DND-41 (cell line): ENCODE data around the gene RBPJ.

Experiments
- ATAC-seq: fragments of 200-7000 bp; cut with Tn5 transposase; 3 replicates; pipeline ENCODE4 v1.9.1; 2021; ENCODE audit warnings: low read depth; ENCODE audit not compliant: insufficient read depth
- DNase-seq: peaks from one replicate; pipeline ENCODE4 v3.0.0-alpha.2; 2020
- H2AFZ ChIP-seq: 2 replicates; pipeline ENCODE4 v1.6.0; 2012; ENCODE audit warnings: low read depth, low read length
- H3K27ac ChIP-seq: 2 replicates; pipeline ENCODE4 v1.5.1; 2012; ENCODE audit warnings: low read length, inconsistent platforms
- H3K27me3 ChIP-seq: fragments of 200-600 bp; sonication (generic); 2 replicates; pipeline ENCODE4 v1.6.0; 2012; ENCODE audit warnings: low read length, mild to moderate bottlenecking, inconsistent platforms; ENCODE audit not compliant: insufficient read depth, poor library complexity
- H3K36me3 ChIP-seq: 2 replicates; pipeline ENCODE4 v1.5.1; 2012; ENCODE audit warnings: low read length, inconsistent platforms; ENCODE audit not compliant: insufficient read depth
- H3K4me1 ChIP-seq: 2 replicates; pipeline ENCODE4 v1.5.1; 2012; ENCODE audit warnings: mild to moderate bottlenecking, low read length; ENCODE audit not compliant: insufficient read depth
- H3K4me2 ChIP-seq: 2 replicates; pipeline ENCODE4 v1.6.0; 2012; ENCODE audit warnings: mild to moderate bottlenecking, moderate library complexity, low read length, inconsistent platforms; ENCODE audit not compliant: insufficient read depth
- H3K4me3 ChIP-seq, 2 experiments: fragments of 200-600 bp in 1 of 2; shearing (Covaris generic) in 1 of 2; 2 replicates each; pipeline ENCODE4 v1.5.1; 2012 to 2016; ENCODE audit warnings: inconsistent platforms in 2 of 2, low read length in 2 of 2, mild to moderate bottlenecking in 2 of 2, low read depth in 1 of 2, moderate library complexity in 1 of 2
- H3K79me2 ChIP-seq: 2 replicates; pipeline ENCODE4 v1.6.0; 2012; ENCODE audit warnings: low read length, inconsistent platforms; ENCODE audit not compliant: insufficient read depth
- H3K9ac ChIP-seq: 2 replicates; pipeline ENCODE4 v1.6.0; 2012; ENCODE audit warnings: low read depth, mild to moderate bottlenecking, inconsistent platforms, low read length, moderate library complexity
- H3K9me3 ChIP-seq: 2 replicates; pipeline ENCODE4 v1.5.1; 2012; ENCODE audit warnings: low read length, moderate library complexity, mild to moderate bottlenecking, inconsistent platforms; ENCODE audit not compliant: insufficient read depth, severe bottlenecking
- H4K20me1 ChIP-seq: 2 replicates; pipeline ENCODE4 v1.6.0; 2012; ENCODE audit warnings: low read length; ENCODE audit not compliant: insufficient read depth
- EZH2 ChIP-seq: IDR thresholded peaks from 3 replicates; pipeline ENCODE4 v1.6.1; 2012; ENCODE audit warnings: borderline replicate concordance, low read depth, mild to moderate bottlenecking, moderate library complexity, low read length, inconsistent platforms; ENCODE audit not compliant: severe bottlenecking
- TF ChIP-seq, protein P1 (sequence below): IDR thresholded peaks from 2 replicates; pipeline ENCODE4 v1.5.1; 2012; ENCODE audit warnings: borderline replicate concordance, low read length, moderate library complexity, mild to moderate bottlenecking; ENCODE audit not compliant: poor library complexity, severe bottlenecking; ENCODE audit errors: extremely low read depth

The RBPJ gene

DNA sequence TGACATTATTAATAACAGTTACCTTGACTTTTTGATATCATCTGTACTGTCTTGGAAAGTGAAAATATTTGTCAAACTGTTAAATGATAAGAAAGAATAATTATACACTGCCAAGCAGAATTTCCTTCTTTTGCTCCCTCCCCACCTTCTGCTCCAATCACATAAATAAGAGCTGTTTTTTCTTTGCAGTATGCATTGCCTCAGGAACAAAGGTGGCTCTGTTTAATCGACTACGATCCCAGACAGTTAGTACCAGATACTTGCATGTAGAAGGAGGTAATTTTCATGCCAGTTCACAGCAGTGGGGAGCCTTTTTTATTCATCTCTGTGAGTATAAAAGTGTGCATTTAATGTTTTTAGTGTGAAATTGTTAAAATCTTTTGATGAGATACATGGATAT is 103.3 kb downstream of the RBPJ start:
- Histone ChIP-seq H3K4me2 (no peak overlapping the region), H3K4me1 (no peaks in the 10 kb centered on the region), H3K9ac (no peak overlapping the region), H3K4me3 (no peak overlapping the region), H3K27me3 (no peaks in the 10 kb centered on the region), H2AFZ (no peak overlapping the region), H3K79me2 (no peaks in the 10 kb centered on the region), H4K20me1 (no peaks in the 10 kb centered on the region), H3K36me3 (peaks cover 35% of the 10 kb centered on the region), H3K9me3 (no peaks in the 10 kb centered on the region), H3K27ac (no peak overlapping the region)
- TF ChIP-seq EZH2, result no peak
- TF ChIP-seq, protein P1, sequence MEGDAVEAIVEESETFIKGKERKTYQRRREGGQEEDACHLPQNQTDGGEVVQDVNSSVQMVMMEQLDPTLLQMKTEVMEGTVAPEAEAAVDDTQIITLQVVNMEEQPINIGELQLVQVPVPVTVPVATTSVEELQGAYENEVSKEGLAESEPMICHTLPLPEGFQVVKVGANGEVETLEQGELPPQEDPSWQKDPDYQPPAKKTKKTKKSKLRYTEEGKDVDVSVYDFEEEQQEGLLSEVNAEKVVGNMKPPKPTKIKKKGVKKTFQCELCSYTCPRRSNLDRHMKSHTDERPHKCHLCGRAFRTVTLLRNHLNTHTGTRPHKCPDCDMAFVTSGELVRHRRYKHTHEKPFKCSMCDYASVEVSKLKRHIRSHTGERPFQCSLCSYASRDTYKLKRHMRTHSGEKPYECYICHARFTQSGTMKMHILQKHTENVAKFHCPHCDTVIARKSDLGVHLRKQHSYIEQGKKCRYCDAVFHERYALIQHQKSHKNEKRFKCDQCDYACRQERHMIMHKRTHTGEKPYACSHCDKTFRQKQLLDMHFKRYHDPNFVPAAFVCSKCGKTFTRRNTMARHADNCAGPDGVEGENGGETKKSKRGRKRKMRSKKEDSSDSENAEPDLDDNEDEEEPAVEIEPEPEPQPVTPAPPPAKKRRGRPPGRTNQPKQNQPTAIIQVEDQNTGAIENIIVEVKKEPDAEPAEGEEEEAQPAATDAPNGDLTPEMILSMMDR, result no peak
- ATAC-seq (no peak), DNase-seq (no peak)

DNA sequence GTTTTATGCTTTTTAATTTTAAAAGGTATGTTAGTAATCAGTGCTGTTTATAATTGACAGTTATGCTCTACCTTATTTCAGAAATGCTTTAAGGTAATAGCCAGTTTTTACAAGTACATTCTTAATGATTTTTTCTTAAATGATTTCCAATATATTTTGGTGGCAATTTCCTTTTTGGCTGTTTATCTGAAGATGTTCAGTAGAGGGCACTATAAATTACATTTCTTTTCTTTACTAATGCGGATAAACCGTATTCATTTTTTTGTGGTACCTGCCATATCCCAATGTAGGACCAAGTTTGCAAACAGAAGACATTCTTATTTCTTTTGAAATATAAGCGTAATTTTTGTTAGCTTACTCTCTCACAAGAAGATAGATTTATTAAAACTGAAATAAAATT is 104.0 kb downstream of the RBPJ start:
- H3K4me1 ChIP-seq, result no peaks in the 10 kb centered on the region
- H3K9ac ChIP-seq, result no peak overlapping the region
- no peaks in the 10 kb centered on the region for H3K9me3 ChIP-seq
- no peak overlapping the region for H3K27ac ChIP-seq
- no peaks in the 10 kb centered on the region for H3K27me3 ChIP-seq
- H3K4me3 ChIP-seq, result no peak overlapping the region
- H3K36me3 ChIP-seq, result peaks cover 42% of the 10 kb centered on the region
- TF ChIP-seq EZH2, result no peak
- TF ChIP-seq, protein P1, result peak; percentile 46
- no peak overlapping the region for H3K4me2 ChIP-seq
- H4K20me1 ChIP-seq, result no peaks in the 10 kb centered on the region
- H3K79me2 ChIP-seq, result no peaks in the 10 kb centered on the region
- no peak overlapping the region for H2AFZ ChIP-seq
- DNase-seq (no peak), ATAC-seq (no peak)

DNA sequence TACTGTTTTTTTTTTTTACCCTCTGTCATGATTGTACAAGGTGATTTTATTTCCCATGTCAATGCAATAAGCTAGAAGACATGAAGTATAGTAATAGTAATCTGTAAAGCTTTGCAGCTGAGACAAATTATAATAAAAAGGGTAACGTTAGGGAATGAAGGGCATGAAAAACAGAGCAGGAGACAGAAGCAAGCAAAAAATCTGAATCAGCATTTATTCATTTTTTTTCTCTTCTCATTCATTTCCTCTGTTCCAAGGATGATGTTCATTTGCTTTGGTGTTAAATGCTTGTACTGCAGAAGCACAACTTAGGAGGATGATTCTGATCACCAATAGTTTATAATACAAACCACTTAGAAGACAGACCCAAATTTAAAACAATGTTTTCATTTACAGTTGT is 105.1 kb downstream of the RBPJ start:
- H3K27ac ChIP-seq, result no peak overlapping the region
- H3K4me1 ChIP-seq, result no peaks in the 10 kb centered on the region
- H3K79me2 ChIP-seq, result no peaks in the 10 kb centered on the region
- ATAC-seq (no peak), DNase-seq (no peak)
- no peak overlapping the region for H2AFZ ChIP-seq
- H3K9me3 ChIP-seq, result no peaks in the 10 kb centered on the region
- H3K4me3 ChIP-seq, result no peak overlapping the region
- H3K36me3 ChIP-seq, result peaks cover 52% of the 10 kb centered on the region
- TF ChIP-seq EZH2, result no peak
- TF ChIP-seq, protein P1, result no peak
- no peak overlapping the region for H3K9ac ChIP-seq
- no peaks in the 10 kb centered on the region for H4K20me1 ChIP-seq
- H3K4me2 ChIP-seq, result no peak overlapping the region
- H3K27me3 ChIP-seq, result no peaks in the 10 kb centered on the region

DNA sequence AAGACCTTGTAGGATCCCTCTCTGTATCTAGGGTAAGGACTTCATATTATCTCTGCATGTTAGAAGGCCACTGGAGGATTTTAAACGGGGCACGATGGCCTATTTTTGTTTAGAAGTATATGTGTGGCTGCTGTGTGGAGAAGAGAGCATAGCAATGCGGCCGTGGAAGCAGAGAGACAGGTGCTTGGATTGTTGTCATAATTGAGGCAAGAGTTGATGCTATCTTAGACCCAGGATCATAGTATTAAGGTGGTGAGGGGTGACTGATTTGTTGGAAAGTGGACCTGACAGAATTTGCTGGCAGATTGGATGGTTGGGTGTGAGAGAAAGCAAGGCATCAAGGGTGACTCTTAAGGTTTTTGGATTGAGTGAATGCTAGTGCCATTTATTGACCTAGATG is 106.1 kb downstream of the RBPJ start:
- no peak for TF ChIP-seq EZH2
- TF ChIP-seq, protein P1, result no peak
- no peak overlapping the region for H2AFZ ChIP-seq
- ATAC-seq (no peak), DNase-seq (no peak)
- H3K9ac ChIP-seq, result no peak overlapping the region
- no peaks in the 10 kb centered on the region for H3K79me2 ChIP-seq
- no peaks in the 10 kb centered on the region for H4K20me1 ChIP-seq
- no peaks in the 10 kb centered on the region for H3K27me3 ChIP-seq
- no peaks in the 10 kb centered on the region for H3K9me3 ChIP-seq
- H3K36me3 ChIP-seq, result peaks cover 57% of the 10 kb centered on the region
- no peaks in the 10 kb centered on the region for H3K4me1 ChIP-seq
- no peak overlapping the region for H3K4me2 ChIP-seq
- H3K4me3 ChIP-seq, result no peak overlapping the region
- H3K27ac ChIP-seq, result no peak overlapping the region
